Renal pelvis (tissue), 12 donors: ENCODE data around the gene SPATA32. TPM values are rescaled to one million over a fixed set of nuclear protein-coding genes. Genes with fewer than 3 reads are reported as not detected.
"Not testable (repeated sequence)": the region's sequence is repeated elsewhere in the genome, so short reads cannot be mapped to it uniquely, and the experiment has no call there.

Experiments
- DNase-seq: peaks from one replicate; pipeline ENCODE4 v3.0.0-alpha.2; 2013
- long read RNA-seq, 16 experiments: transcript quantifications; one replicate each; lab custom pipeline, GENCODE V29; 2026
- polyA plus RNA-seq, 3 donors: library from polyadenylated mRNA; unstranded; fragments of 120-200 nt; gene quantifications; one replicate each; pipeline ENCODE4 v1.2.1, GENCODE V29; 2013; ENCODE audit not compliant: insufficient read length in 3 of 3

The SPATA32 gene, protein sequence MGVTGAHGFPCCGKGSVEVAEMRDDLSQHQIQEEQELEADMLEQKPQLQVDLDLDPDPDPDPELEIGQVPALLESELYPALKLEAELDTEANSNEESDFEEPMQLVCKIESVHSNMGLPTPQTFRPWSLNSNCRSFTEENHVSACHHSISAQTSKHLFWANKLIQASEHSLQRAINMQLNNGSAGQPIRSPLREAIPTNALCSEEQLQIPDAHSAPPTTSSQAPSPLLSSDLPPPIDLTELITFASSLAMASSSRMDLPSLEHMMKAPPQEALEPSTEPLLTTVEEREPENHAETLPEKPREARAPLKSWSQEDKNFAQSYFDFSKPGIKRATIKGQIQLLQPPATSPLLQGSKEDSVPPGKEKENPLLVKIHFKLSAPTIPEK
- under 1 TPM; 0.09 to 0.61 (median 0.31) TPM for polyA plus RNA-seq
- long read RNA-seq, donor 1 = 0 reads
- long read RNA-seq, donor 2 = 0 reads
- long read RNA-seq, donor 3 = 0 reads
- long read RNA-seq, donor 4 = 0 reads
- long read RNA-seq, donor 5 = 0 reads
- long read RNA-seq, donor 6 = 0 reads
- long read RNA-seq, donor 7 = 0 reads
- long read RNA-seq, donor 8 = 0 reads
- long read RNA-seq, donor 9 = 0 reads
- long read RNA-seq, donor 10 = 0 reads
- long read RNA-seq, donor 11 = 0 reads
- long read RNA-seq, donor 12 = 0 reads
- long read RNA-seq, donor 13 = 0 reads
- long read RNA-seq, donor 14 = 0 reads
- long read RNA-seq, donor 15 = 0 reads
- long read RNA-seq, donor 16 = 0 reads

GRCh38 chr17:45261577-45262515 is at the start of gene SPATA32:
Gene SPATA32 (minus strand): TSS chr17:45262094. CDS start chr17:45262016, 78 bp downstream.
- peak; percentile 49 for DNase-seq

DNA sequence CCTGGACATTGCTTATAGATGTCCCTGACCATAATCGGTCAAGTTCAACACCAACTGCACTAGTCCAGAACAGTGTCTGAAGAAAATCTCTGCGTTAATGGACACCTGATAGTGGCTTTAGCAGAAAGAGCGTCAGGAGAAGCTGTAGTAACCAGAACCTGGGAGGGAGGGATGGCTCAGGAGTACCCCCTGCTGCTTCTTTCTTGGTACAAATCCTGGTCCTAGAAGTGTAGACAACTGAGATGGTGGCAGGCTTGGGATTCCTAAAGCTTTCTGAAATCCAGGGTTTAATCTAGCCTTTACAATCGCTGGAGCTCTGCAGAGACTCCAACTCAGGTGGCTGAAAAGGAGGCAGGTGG is 49.5 kb upstream of the SPATA32 start:
- DNase-seq = no peak

DNA sequence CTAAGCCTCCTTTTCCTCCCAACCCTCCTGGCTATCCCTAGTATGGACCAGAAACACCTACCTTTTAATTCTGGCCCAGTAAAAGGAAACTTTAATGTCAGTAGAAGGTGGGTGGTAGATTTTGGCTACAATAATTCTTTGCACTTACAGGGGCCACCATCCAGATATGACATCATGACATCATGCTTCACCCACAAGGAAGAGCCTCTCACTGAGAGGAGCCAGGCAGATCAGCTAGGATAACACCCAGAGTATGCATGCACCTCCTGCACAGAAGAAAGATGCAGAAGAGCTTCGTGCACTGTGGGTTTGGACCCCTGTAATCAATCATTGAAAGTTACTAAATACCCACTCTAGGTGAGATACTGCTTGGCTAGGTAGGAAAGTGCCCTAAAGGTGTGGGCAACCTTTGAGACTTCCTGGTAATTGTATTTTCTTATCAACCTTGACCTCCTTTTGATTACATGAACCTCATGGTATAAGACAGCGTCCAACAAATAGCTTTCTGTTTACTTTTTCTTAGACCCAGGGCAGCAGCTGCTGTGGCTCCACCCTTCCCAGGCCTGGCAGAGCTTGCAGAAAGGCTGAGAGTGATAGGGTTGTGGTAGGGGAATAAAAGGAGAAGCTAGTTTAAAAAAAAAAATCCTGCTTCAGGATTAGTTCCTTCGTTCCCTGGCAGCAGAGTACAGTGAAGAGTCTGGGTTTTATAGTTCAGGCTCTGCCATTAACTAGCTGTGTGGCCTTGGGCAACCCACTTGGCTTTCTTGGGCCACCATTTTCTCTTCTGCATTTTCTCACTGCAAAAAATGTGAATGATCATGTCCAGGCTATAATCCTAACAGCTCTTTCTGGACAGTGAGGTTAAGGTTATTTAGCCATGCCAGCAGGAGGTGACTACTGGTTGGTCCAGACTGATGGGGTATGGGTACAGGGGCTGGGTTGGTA is 48.8 kb upstream of the SPATA32 start:
- no peak for DNase-seq

DNA sequence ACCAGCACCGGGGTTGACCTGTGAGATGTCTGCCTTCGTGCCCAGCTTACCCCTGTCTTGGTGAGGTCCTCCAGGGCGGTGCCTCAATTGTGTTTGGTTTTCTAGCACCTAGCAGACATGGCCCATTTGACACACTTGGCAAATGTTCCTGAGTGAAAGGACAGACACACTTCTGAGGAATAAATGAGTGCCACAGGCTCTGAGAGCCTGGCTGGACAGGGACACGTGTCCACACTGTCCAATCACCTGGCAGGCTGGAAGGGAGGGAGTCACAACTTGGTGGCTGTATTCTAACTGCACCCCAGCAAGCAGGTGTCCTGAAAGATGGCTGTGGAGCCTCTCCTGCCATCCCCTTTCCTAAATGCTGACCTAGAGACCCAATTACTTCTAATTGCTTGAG is 47.5 kb upstream of the SPATA32 start:
- no peak for DNase-seq

DNA sequence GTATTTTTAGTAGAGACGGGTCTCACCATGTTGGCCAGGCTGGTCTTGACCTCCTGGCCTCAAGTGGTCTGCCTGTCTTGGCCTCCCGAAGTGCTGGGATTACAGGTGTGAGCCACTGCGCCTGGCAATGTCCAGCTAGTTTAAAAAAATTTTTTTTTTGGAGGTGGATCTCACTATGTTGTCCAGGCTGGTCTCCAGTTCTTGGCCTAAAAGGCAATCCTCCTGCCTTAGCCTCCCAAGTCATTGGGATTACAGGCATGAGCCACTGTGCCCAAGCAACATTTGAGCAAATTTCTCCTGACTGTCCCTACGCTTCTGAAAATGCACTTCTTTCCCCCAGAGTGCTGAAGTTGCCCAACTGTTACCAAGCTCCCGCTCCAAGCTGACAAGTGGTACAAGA is 46.9 kb upstream of the SPATA32 start:
- no peak for DNase-seq

- DNase-seq = no peak
These were observed 46.1 kb upstream of the SPATA32 start for GRCh38 chr17:45308016-45308365.

- no peak for DNase-seq
These were observed 45.6 kb upstream of the SPATA32 start for GRCh38 chr17:45307290-45308015.

GRCh38 chr17:45306623-45307022 is 44.7 kb upstream of the SPATA32 start:
- no peak for DNase-seq

DNA sequence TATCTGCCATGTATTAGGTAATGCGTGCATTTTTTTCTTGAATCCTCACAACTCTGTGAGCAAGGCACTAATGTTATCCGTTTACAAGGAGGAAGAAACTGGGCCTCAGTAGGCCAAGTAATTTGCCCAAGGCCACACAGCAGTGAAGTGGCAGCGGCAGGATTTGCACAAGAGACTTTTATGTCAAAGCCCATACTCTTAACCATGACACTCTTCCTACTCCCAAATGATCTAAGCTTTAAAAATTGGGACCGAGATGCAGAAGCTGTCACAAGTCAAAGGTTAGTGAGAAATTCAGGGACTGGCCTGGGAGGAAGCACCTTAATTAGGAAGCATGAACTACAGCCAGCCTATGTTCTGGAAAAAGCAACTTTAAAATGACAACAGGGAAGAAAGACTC is 44.2 kb upstream of the SPATA32 start:
- no peak for DNase-seq

- DNase-seq = no peak
These were observed 43.7 kb upstream of the SPATA32 start for GRCh38 chr17:45305530-45306087.

GRCh38 chr17:45302649-45303173 is 40.8 kb upstream of the SPATA32 start:
- no peak for DNase-seq

DNA sequence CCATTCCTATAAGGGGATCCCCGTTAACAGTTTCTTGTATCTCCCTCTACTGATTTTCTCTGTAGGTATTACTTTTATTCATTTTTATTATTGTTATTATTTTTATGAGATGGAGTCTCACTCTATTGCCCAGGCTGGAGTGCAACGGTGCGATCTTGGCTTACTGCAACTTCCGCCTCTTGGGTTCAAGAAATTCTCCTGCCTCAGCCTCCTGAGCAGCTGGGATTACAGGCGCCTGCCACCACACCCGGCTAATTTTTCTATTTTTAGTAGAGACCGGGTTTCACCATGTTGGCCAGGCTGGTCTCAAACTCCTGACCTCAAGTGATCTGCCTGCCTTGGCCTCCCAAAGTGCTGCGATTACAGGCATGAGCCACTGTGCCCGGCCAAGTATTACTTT is 40.3 kb upstream of the SPATA32 start:
- not testable (repeated sequence) for DNase-seq

DNA sequence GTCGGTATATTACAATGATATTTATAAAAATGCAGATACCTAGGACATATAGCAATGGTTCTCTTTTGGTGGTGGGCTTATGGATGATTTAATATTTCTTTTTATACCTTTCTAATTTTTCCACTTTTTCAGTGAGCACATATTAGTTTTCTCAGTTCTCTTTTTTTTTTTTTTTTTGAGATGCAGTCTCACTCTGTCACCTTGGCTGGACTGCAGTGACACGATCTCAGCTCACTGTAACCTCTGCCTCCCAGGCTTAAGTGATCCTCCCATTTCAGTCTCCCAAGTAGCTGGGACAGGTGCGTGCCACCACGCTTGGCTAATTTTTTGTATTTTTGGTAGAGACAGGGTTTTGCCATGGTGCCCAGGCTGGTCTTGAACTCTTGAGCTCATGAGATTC is 39.8 kb upstream of the SPATA32 start:
- no peak for DNase-seq

- DNase-seq = no peak
These were observed 38.3 kb upstream of the SPATA32 start for GRCh38 chr17:45300060-45300751.

- no peak for DNase-seq
These were observed 37.5 kb upstream of the SPATA32 start for GRCh38 chr17:45299361-45299760.

DNA sequence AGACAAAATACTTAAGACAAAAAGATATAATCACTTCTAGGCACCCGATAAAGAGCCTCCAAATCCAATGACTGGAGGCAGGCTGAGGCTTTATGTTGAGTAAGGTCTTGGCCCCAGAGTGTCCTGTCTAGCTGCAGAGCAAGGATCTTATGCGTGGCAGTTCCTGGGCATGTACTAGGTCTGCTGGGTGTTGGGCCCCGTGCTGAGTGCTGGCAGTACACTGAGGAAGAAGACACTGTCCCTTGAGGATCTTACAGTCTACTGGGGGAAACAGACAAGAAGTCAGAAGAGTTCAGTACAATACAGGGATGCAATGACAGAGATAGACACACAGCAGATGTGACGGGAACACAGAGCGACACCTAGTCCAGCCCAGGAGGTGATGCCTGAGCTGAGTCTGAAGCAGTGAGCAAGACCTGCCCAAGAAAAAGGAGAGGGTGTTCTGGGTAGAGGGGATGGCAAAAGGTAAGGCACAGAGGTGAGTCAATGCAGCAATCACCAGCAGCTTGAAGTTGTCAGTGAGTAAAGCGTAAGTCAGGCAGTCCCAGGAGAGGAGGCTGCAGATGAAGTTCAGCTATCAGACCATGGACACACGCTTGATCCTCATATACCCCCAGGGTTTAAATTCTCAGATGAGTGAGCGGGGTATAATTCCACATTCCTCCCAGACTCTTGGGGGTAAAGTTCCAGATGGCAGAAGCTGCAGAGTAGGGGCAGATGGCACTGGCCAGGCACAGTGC is 36.8 kb upstream of the SPATA32 start:
- DNase-seq = no peak

- DNase-seq = no peak
These were observed 34.9 kb upstream of the SPATA32 start for GRCh38 chr17:45296833-45297124.

- DNase-seq = no peak
These were observed 34.3 kb upstream of the SPATA32 start for GRCh38 chr17:45296003-45296832.
